Suppressor macrophage treated with lipopolysaccharide for 4 hours (primary cell): ENCODE measurements around the gene UNC79.
A peak's percentile ranks its signal among the peaks of the same experiment; 100 is the strongest.

Experiments used
- DNase-seq: peaks from one replicate; pipeline ENCODE4 v3.0.0-alpha.2; 2020

UNC79 gene

DNA sequence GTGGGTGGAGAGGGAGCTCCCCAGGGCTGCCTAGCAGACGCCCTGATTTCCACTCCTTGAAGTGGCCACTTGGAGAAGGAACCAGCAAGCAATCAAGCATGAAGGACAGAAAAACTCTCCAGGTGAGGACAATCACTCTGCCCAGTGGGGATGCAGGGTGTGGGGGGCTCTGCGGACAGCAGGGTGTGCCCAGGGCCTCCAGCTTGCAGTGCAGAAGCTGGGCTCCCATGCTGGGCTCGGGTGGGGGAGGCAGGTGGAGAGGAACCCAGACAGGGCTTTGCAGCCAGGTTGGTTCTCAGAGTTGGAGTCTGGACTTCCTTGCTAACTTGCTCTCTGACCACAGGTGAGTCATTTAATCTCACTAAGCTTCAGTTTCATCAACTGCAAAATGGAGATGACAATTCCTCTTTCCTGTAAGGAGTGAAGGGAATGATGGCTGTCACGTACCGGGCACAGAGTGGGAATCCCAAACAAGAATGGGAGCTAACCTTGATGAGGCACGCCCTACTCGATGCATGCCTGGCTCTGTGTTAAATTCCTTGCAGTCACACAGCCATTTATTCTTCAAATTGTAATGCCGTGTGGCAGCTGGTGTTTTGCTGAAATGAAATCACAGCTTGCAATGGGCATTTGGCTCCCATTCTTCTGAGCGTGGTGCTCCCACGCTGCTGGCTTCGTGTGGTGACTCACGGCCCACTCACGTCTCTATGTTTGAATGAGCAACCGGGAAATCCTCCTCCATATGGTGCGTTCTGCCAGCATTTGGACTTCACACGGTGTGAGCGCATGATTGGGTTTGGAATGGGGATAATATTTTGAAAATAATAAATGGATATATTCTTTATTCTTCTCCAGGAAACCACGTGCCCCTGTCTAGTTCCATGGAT is 282.3 kb downstream of the UNC79 start:
- DNase-seq = no peak

DNA sequence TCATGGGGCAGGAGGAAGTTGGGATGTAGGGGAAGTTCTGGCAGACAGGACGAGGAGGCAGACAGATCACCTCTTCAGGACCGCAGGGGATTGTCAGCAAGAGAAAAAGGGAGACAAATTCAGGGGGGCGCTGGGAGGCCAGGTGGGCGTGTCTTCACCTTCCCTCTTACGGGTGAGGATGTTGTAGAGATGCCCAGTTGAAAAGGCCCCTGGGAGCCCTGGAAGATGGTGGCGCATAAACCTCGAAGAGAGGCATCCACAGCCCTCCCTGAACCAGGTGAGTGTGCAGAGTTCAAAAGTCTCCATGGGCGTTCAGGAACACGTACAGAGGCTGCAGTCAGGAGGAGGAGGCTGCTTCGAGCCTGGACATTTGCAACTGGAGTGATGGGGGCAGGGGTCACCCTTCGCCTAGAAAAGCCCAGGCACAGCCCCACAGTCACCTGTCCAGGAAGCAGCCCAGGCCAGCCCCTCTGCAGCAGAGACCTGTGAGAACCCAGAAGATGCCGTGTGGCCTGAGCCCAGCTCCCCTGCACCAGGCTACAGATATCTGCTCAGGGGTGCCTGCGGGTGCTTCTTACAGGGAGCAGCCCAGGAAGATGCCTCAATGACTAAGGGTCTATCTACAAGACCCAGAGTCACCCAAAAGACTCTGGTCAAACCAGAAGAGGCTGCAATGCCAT is 283.1 kb downstream of the UNC79 start:
- no peak for DNase-seq

DNA sequence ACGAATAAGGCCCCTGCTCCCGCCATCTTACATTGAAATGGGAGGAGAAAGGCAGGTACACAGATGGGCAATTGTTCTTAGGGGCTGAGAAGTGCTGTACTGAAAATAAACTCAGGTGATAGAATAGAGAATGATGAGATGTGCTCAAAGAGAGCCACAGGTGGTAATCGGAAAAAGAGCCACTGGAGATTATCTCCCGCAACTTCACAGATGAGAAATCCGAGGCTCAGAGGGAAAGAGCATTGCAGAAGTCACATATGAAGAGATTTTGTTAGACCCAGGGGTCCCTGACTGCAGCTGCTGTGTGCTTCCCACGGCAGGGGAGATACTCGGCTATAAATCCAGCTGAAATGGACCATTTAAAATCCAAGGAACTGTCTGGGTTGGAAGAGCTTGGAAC is 283.9 kb downstream of the UNC79 start:
- DNase-seq = no peak

DNA sequence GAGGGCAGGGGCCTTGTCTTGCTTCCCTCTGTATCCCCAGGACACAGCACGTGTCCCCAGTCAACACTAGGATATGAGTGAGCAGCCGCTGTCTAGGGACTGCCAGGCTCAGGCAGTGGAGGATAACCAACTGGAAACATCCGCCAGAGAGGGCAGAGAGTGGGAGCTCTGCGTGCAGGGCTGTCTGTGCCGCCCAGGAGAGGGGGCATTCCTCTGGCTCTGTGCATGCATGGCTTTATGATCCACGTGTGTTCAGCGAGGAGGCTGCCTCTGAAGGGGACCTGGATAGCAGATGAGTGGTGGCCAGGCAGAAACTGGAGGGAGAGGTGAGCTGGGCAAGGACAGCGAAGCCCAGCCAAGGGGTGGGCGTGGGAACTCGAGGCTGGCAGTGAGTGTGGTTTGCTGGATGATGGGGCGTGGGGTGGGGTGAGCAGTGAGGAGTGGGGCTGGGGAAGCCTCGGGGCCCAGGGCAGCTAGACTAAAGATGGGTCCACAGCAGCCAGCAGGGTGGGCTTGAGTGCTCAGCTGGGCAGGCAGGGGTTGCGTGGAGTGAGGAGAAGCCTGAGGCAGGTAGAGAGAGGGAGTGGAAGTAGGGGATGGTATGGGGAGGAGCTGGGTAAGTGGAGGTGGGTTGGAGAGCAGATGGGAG is 284.7 kb downstream of the UNC79 start:
- no peak for DNase-seq

DNA sequence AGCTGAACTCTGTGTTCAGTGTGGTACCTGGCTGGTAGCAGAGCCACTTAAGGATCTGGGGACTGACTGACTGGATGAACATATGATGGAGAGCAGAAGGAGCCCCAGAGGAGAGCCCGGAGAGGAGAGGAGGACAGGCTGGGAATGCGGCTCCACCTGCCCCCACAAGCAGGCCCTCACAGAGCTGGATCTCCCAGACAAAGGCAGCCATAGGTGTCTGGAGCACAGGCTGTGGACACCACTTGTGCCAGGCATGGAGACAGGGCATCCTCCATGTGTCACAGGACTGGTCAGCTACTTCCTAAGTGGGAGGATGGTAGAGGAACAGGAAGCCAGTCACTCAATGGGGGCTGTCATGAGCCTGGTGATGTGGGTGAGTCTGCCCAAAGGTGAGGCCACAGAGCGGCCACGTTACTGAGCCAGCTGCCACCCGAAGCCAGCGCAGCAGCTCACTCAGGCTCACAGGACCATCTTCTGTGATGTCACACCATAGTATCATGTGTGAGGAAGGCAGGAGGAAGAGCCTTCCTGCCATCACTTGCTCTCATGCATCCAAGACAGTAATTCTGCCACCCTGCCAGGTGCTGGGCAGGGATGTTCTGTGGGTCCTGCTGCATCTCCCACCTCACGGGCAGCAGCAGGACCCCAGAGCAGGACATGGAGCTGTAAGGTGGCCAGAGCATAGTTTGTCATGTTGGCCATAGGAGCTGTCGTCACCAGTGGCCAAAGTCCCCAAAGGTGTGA is 285.4 kb downstream of the UNC79 start:
- DNase-seq = peak; percentile 18

DNA sequence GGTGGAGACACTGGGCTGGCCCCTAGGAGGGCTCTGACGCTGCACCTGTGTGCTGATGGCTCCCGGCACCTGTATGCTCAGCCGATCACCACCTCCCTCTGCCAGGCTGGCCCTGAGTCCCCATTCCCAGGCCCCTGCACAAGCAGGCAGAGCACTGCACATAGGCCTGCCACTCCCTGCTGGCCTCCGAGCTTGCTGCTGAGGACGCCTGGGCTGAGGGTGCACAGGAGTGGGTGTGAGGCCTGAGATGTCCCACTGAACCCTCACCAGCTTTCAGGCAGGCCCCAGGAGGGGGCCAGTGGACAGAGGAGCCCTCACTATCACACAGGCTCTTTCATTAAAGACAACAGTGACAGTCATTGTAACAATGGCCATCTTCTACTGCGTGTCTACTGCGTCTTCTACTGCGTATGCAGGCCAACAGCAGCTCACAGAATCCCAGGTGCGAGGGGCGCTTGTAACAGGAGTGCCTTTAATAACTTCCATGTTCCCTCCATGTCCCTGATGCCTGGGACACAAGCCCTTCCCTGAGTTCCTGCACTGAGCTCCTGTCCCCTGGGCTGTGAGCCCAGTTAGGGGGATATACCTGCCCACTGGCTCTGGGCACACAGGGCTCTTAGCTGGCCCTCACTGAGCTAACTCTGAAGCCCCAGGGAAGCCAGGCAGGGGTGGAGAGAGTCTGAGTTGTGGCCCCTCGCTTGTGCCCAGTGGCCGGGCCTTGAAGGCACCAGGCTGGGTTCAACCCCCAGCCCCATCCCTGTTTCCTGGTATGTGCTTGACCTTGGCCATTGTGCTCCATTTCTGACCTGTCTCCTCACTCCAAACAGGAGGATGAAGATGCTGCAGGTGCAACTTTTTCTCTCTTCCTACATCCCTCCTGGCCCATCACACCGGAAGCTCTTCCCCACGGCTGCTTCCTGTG is 286.3 kb downstream of the UNC79 start:
- DNase-seq = no peak

DNA sequence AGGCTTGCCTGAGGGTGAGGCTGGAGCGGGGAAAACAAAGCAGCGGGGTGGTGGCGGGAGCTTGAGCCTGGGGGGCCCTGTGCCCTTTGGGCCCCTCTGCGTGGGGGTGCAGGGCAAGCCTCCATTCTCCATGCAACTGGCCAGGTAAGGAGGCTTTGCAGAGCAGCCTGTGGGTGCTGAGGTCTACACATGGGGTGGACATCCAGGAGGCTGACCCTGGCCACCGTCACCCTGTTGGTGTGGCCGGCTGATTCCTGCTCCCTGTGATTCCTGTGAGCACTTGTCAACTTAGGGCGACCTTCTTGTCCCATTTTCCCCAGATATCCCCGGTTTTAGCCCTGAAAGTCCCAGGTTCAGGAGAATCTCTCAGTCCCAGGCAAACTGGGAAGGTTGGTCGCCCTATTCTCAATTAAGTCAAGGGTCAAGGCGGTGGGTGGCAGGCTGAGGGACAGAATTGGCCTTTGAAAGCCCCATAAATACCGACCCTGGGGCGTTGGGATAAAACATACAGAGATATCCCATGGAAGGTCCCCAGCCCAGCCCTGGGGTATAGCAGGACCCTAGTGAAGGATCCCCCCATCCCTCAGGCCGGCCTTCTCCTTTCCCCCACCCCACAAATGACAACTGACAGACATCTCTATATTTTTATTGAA is 287.1 kb downstream of the UNC79 start:
- no peak for DNase-seq

DNA sequence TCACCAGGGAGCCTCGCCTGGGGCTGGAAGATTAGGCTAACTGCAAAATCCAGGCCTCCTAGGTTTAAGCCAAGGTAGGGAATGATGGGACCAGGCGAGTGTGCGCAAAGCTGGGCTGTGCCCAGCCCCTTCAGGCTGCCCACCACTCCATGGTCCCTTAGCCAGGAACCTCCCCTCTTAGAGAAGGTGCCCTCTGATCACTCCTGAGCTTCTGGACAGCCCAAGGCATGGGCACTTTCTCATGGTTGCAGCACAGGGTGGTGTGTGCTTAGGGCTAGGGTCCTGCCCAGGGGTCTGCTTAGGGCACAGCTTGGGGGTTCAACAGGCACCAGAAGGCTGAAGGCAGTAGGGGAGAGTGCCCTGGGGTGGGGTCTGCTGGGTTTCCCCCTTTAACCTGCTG is 288.5 kb downstream of the UNC79 start:
- no peak for DNase-seq

DNA sequence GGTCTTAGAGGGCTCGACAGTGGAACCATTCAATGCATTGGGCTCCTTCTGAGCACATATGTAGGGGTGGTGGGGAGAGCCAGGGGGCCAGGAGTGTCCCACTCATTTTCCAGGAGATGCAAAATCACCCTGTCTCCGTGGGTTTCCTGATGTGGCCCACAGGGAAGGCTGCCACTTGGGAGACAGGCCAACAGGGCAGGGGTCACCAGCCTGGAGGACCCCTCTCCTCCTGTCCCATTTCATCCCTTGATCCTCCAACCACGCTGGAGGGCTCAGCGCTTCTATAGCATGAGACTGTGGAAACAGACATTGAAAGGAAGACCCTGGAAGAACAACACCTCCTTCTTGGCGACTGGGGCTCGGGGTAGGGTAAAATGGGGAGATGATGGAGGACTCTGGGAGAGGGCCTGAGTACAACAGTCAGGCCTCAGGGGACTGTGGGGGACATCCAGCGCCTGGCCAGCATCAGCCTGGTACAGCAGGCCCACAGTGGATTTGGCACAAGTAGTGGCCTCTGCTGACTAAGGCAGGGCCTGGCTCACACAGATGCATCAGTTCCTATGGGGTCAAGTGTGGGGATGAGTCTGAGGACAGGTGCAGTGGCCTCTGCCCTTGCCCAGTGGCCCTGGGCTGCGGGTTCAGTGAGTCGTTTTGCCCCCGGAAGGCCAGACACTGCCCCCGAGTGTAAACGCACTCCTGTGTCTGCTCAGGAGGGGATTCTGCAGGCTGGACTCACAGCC is 289.5 kb downstream of the UNC79 start:
- no peak for DNase-seq

DNA sequence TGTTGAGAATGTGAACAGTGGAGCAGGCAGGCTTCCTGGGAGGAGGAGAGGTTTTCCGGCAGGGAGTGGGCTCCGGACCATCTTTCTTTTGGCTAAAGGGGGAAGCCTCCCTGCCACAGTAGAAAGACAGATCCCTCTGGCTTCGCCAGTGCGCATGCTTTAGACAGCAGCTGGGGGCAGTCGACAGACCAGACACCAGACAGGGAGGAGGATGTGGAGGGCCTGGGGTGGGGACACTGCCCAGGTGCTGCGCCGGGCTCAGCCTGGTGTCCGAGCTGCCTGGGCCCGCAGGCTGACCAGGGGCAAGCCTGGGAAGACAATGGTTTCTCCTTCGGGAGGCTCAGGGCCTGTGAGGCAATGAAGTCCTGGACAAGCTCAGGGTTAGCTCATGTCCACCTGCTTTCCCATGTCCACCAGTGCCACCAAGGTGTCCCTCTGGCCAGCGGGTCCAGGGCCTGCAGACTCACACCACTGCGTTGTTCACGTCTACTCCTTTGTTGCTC is 290.3 kb downstream of the UNC79 start:
- DNase-seq = no peak

DNA sequence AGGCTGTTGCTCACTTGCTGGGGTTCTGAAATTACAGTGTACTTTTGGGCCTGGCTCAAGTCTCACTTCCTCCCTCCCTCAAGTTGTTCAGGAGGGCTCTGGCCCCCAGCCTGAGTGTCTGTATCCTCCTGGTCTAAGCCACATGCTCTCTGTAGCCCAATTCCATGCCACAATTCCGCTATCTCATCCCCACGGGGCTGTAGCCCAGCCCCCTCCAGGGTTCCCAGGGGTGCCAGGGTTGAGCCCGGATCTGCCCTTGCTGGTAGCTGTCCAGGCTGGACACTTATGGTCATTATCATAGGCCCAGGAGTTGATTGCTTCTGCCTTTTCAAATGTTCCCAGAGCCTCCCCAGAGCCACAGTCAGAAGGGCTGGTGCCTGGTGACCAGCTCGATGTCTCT is 292.3 kb downstream of the UNC79 start:
- no peak for DNase-seq

DNA sequence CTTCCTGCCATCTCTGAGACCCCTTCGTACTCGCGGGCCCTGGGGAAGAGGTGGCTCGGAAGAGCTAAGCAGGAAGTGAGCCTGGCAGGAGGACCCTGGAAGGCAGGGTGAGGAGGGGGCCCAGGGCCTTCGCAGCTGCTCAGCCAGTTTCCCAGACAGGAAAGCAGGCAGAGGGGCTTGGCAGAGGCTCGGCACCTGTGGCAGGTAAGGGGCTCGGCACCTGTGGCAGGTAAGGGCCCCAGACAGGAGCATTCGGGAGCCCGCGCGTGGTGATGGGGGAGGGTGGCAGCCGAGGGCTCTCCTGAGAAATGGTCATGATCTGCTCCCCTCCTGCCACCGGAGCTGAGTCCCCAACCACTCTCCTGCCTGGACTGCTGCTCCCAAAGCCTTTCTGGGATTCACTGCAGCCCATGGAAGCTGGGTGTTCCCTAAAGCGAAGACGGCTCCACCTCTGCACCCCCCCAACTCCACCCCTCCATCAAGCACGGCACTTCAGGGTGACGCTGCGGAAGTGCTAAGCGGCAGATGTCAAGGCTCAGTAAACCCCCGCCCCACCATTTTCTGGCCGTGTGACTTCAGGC is 294.4 kb downstream of the UNC79 start:
- DNase-seq = no peak

DNA sequence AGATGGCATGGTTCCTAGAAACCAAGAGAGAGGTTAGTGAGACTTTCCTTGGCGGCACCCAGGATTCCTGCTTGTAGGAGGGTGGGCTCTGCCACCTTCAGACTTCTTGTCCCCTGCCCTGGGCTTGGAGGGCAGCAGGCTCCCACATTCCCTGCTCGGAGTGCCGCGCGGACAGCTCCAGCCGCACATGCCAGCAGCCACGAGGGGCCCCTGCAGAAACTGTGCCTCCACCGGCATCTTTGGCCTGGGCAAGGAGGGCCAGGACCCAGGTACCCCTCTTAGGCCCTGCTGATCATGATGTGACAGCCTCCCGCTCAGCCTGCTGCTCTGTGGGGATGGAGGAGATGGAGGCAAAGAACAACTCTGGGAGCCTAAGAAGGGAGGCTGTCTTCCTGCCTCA is 295.3 kb downstream of the UNC79 start:
- no peak for DNase-seq

DNA sequence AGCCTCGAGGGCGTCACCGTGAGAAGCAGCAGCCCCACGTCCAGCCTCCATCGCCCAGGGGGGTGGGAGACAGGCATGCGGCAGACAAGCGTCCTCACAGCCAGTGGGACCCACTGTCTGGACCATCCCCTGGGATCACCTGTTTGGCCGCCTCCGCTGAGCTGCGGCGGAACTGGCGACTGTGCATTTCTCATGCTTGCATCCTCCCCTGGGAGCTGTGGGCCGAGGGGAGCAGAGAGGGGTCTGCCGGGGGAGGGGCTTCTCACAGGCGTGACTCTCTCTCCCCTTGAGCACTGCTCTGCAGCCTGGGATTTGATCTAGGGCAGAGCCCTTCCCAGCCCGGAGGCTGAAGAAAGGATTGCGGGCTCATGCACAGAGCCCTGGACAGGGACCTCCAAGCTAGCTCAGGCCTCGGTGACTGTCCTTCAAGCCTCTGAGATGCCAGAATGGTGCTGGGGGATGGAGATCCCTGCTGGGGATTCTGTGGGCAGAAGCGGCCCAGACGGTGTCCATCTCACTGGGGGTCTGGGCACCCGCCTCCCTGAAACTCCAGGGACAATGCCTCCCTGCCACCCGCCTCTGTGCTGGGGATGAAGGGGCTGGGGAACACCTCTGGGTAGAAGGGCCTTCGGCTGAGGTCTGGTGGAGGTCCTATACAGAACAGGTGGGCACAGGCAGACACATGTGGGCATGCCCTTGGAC is 296.5 kb downstream of the UNC79 start:
- no peak for DNase-seq

DNA sequence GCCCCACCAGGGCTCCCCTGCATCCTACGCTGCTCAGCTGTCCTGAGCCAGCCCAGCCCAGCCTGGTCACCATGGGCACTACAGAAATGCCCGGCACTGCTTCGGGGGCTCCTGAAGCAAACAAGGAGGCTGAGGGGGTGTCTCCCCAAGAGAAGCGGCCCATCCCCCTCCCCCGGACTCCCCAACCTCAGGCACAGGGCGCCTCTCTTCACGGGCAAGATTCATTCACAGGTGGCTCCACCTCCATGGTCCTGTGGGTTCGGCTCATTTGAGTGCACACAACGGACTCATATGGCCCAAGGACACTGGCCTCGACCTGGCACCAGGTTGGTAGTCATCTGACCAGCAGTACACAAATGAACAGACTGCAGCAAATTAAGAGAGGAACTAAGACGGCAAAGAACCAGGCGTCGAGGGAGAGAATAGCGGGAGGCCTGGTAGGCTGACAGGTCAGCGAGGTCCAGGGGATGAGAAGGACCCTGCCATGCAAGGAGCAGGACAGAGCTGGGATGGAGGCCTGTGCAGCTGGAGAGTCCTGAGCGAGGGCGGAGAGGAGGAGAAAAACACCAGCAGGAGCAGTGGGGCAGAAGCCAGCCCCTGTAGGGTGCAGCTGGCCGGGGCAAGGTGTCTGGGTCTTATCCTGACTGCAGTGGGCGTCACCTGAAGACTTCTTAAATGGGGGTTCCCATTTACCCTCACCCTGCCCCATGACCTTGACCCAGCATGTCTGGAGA is 297.3 kb downstream of the UNC79 start:
- DNase-seq = no peak

DNA sequence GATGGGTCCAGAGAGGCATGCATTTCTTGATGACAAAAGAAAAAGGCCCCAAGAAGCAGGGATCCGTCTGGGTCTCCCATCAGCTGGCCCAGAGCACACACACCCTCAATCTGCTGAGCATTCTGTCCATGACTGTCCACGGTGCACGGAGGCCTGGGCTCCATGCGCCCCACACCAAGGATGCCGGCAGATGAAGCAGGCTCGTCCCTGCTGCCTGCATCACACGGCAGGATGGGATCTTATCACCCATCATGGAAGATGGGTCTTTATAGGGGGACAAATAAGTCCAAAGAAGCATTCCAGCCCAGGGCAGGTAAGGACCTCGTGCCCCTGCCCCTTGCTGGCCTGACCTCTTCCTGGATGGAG is 297.9 kb downstream of the UNC79 start:
- DNase-seq = no peak

DNA sequence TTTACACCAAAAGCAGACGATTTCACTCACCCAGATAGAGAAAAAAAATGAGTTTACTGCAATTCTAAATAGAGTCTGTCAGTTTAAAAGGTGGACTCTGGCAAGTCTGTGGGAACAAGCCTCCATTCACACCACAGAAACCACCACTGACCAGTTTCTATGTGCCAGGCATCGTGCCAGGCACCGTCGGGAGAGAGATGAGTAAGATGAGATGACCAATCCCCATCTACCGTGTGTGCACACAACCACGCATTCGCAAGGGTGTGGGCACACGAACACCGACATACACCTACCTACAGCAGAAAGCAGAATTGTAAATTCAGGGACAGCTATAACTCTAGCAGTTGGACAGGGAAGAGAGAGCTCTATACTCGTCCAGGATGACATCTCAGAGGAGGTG is 299.3 kb downstream of the UNC79 start:
- DNase-seq = no peak

DNA sequence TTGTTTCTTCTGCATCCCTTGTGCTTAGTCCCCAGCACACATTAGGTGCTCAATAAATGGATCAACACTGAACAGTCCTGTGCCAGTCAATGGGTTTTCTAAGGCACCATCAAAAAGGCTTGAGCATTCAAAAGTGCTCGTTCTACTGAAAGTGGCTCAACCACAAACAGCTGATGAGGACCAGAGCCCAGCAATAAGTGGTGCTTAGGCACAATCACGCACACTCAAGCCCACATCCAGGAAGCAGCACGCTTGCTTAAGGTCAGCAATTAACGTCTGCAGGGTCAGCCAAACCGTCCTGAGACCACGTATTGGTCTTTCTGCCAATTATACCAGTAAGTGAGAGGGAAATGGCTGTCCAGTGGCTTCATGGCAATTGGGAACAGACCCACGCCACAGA is 301.0 kb downstream of the UNC79 start:
- DNase-seq = no peak

DNA sequence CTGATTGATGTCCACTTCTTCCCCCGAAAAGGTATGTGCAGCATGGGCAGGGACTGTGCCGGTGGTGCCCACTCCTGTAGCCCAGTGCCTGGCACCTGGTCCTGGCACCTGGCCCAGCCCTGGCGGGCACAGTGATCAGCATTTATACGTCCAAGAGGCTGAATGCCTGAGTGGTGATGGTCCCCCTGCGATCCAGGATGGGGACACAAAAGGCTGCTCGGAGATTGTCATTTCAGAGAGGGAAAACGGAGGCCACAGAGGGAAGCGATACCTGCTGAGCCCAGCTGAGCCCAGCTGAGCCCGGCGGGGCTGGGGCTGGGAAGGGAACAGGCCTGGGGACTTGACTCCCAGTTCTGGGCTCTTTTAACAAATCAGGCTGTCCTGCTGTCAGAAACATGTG is 301.8 kb downstream of the UNC79 start:
- no peak for DNase-seq
